Prostate gland (tissue), 2 donors: ENCODE results near the gene CHST8. TPM values are rescaled to one million over a fixed set of nuclear protein-coding genes. Genes with fewer than 3 reads are reported as not detected.

Source experiments
- DNase-seq: peaks from one replicate; pipeline ENCODE4 v3.0.0-alpha.2; 2019; ENCODE audit warnings: low spot score
- H3K27ac ChIP-seq, 2 donors: fragments of 200-600 bp; sonication (generic); 2 replicates each; pipeline ENCODE4 v1.5.1; 2017 to 2019
- H3K27me3 ChIP-seq: fragments of 200-600 bp; sonication (generic); replicated peaks from 2 replicates; pipeline ENCODE4 v1.5.1; 2019; ENCODE audit not compliant: insufficient read depth
- H3K36me3 ChIP-seq, 2 donors: fragments of 200-600 bp; sonication (generic); 1 replicate in 1 of 2; 2 replicates in 1 of 2; pipeline versions ENCODE4 v1.5.1 to v1.8.1; 2017 to 2019
- H3K4me1 ChIP-seq: fragments of 200-600 bp; sonication (generic); replicated peaks from 2 replicates; pipeline ENCODE4 v1.5.1; 2019
- H3K4me3 ChIP-seq, 2 donors: fragments of 200-600 bp; sonication (generic); 2 replicates each; pipeline ENCODE4 v1.5.1; 2017 to 2019
- H3K9me3 ChIP-seq: fragments of 200-600 bp; sonication (generic); 2 replicates; pipeline ENCODE4 v1.5.1; 2017
- POLR2A ChIP-seq: fragments of 450-650 bp; IDR thresholded peaks from one replicate; pipeline ENCODE4 v1.6.1; 2016; ENCODE audit warnings: antibody characterized with exemption, mild to moderate bottlenecking
- POLR2AphosphoS5 ChIP-seq: sonication (generic); formaldehyde crosslinking; IDR thresholded peaks from one replicate; pipeline ENCODE4 v1.6.1; 2017; ENCODE audit warnings: antibody characterized with exemption
- WGBS: methylation state at CpG from one replicate; pipeline ENCODE4 v1.1.5; 2018; 5-methylcytosine and 5-hydroxymethylcytosine counted together
- intact Hi-C: fragments of 100-400 bp; cut with DNase I; formaldehyde crosslinking; loops from one replicate; pipeline ENCODE4 v1.14.2; 2022
- total RNA-seq, 2 donors: library from RNA; depleted of rRNA; stranded (reverse); fragments of >200 nt; gene quantifications; one replicate each; pipeline ENCODE4 v1.1.0, GENCODE V29; 2016
- TF ChIP-seq, protein P1 (sequence below), 4 experiments: fragments of 200-600 bp in 2 of 4; fragments of 450-650 bp in 2 of 4; sonication (generic) in 2 of 4; IDR thresholded peaks; 1 replicate in 3 of 4; 2 replicates in 1 of 4; pipeline ENCODE4 v1.5.1; 2016 to 2019; ENCODE audit warnings: antibody characterized with exemption in 4 of 4, mild to moderate bottlenecking in 2 of 4, moderate library complexity in 2 of 4

CHST8 gene
- total RNA-seq, 2 donors from 2014 or later, result 1.3 to 2.7 TPM

DNA sequence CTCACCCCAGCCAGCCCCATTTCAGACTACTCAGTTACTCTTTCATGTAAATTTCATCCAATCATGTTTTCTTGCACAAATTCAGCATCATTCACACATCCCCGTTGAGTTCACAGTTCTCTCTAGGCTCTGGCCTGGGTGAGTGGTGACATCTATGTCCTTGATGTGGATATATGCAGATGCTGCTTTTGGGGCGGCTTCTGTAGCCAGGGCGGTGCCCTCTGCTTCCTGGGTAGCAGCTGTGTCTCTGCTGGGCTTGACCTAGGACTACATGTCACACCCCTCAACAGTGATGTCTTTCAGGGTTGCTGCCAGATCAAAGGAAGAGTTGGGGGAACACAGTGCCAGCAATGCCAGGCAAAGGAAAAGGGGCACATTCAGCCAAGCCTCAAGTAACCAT, 106.4 kb downstream of the CHST8 start:
- TF ChIP-seq, protein P1, sequence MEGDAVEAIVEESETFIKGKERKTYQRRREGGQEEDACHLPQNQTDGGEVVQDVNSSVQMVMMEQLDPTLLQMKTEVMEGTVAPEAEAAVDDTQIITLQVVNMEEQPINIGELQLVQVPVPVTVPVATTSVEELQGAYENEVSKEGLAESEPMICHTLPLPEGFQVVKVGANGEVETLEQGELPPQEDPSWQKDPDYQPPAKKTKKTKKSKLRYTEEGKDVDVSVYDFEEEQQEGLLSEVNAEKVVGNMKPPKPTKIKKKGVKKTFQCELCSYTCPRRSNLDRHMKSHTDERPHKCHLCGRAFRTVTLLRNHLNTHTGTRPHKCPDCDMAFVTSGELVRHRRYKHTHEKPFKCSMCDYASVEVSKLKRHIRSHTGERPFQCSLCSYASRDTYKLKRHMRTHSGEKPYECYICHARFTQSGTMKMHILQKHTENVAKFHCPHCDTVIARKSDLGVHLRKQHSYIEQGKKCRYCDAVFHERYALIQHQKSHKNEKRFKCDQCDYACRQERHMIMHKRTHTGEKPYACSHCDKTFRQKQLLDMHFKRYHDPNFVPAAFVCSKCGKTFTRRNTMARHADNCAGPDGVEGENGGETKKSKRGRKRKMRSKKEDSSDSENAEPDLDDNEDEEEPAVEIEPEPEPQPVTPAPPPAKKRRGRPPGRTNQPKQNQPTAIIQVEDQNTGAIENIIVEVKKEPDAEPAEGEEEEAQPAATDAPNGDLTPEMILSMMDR (IDR thresholded peaks at IDR 0.05), result no peak
- TF ChIP-seq POLR2A, result no peak
- TF ChIP-seq POLR2AphosphoS5, result no peak
- no peak for DNase-seq
- Histone ChIP-seq H3K27me3 (no peaks in the 10 kb centered on the region), H3K27ac (no peak overlapping the region), H3K4me3 (no peak overlapping the region), H3K4me1 (no peaks in the 10 kb centered on the region), H3K36me3 (no peaks in the 10 kb centered on the region), H3K9me3 (no peaks in the 10 kb centered on the region)
- 77% methylated on average over 3 of the region's 3 CpGs for WGBS
- intact Hi-C loops, result no loop called here

DNA sequence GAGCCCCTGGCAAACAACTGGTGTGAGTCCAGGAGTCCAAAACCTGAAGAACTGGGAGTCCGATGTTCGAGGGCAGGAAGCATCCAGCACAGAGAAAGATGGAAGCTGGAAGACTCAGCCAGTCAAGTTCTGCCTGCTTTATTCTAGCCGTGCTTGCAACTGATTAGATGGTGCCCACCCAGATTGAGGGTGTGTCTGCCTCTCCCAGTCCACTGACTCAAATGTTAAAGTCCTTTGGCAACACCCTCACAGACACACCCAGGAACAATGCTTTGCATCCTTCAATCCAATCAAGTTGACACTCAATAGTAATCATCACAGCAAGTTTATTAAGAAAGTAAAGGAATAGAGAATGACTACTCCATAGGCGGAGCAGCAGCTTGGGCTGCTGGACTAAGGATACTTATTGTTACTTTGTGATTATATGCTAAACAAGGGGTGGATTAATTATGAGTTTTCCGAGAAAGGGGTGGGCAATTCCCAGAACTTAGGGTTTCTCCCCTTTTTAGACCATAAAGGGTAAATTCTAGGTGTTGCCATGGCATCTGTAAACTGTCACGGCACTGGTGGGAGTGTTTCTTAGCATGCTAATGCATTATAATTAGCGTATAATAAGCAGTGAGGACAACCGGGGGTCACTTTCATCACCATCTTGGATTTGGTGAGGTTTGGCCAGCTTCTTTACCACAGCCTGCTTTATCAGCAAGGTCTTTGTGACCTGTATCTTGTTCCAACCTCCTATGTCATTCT, 109.3 kb downstream of the CHST8 start:
- Histone ChIP-seq H3K4me1 (no peaks in the 10 kb centered on the region), H3K36me3 (no peaks in the 10 kb centered on the region), H3K9me3 (no peaks in the 10 kb centered on the region), H3K27ac (no peak overlapping the region), H3K27me3 (no peaks in the 10 kb centered on the region), H3K4me3 (no peak overlapping the region)
- intact Hi-C loops, result no loop called here
- TF ChIP-seq, protein P1 (IDR thresholded peaks at IDR 0.05), result no peak
- TF ChIP-seq POLR2AphosphoS5, result no peak
- TF ChIP-seq POLR2A, result no peak
- DNase-seq, result no peak
- 87% methylated on average over 8 of the region's 8 CpGs for WGBS

DNA sequence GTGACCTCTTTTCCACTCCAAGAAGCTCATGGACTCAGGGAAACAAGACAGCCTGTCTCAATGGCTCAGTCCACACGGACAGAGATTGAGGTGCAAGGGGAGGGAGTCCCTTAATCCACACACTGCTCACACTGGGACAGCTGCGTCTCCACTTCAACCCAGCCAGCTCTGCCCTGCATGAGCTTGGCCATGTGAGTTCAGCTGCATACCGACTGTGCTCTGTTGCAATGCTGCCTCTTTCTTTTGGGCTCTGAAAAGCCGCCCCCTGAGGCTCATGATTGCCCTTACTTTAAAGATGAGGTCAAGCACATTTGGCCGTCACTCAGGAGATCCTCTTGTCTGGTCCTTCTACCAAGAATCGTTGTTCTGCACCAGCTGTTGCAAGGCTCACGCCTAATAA, 110.1 kb downstream of the CHST8 start:
- no peak for DNase-seq
- 71% methylated on average over 7 of the region's 7 CpGs for WGBS
- Histone ChIP-seq H3K4me3 (no peak overlapping the region), H3K9me3 (no peaks in the 10 kb centered on the region), H3K27me3 (no peaks in the 10 kb centered on the region), H3K27ac (no peak overlapping the region), H3K36me3 (no peaks in the 10 kb centered on the region), H3K4me1 (no peaks in the 10 kb centered on the region)
- intact Hi-C loops, result no loop called here
- TF ChIP-seq POLR2A (no peak), POLR2AphosphoS5 (no peak)
- TF ChIP-seq, protein P1 (IDR thresholded peaks at IDR 0.05), result no peak

DNA sequence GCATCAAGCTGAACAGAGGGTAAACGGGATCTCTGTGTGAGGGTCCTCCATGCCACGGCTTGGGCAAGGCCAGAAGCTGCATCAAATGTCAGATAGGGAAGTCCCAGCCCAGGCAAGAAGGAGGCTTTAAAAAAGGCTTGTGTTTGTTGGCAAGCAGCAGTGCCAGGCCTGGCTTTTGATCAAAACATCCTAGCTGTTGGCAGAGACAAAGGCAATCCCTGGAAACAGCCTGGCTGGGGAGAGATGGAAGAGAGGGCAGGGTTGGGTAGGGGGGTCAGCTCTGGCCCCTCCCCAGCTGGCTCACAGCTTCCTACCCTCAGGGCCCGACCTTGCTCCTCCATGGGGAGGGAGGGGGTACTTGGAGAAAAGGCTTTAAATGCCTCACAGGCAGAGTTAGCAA, 113.2 kb downstream of the CHST8 start:
- H3K4me1 ChIP-seq, result no peaks in the 10 kb centered on the region
- no peak overlapping the region for H3K4me3 ChIP-seq
- H3K9me3 ChIP-seq, result no peaks in the 10 kb centered on the region
- H3K36me3 ChIP-seq, result no peaks in the 10 kb centered on the region
- intact Hi-C loops, result no loop called here
- no peak for TF ChIP-seq POLR2AphosphoS5
- TF ChIP-seq, protein P1 (IDR thresholded peaks at IDR 0.05), result no peak
- peak; percentile 36 for DNase-seq
- 11% methylated on average over 3 of the region's 3 CpGs for WGBS
- no peaks in the 10 kb centered on the region for H3K27me3 ChIP-seq
- H3K27ac ChIP-seq, result no peak overlapping the region

DNA sequence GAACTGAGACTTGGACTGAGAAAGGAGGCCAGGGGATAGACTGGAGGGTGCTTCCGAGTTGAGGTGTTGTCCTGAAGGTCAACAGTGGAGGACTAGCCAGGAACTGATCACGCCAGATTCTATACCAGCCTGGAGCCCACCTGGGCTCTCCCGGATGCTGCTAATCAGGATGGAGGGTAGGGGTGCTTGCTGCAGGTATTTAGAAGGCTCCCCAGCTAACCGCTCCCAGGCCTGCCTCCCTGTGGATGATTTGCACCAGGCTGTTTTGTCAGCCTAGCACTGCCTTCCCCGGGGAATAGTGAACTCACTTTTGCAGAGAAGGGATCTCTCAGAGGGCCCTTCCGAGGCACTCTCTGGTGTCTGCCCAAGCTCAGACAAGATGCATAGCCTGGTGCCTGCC, 114.4 kb downstream of the CHST8 start:
- 72% methylated on average over 6 of the region's 6 CpGs for WGBS
- Histone ChIP-seq H3K4me1 (no peaks in the 10 kb centered on the region), H3K4me3 (no peak overlapping the region), H3K27ac (no peak overlapping the region), H3K27me3 (no peaks in the 10 kb centered on the region), H3K36me3 (no peaks in the 10 kb centered on the region), H3K9me3 (no peaks in the 10 kb centered on the region)
- TF ChIP-seq, protein P1 (IDR thresholded peaks at IDR 0.05), result no peak
- TF ChIP-seq POLR2AphosphoS5 (no peak), POLR2A (no peak)
- DNase-seq, result no peak
- intact Hi-C loops, result no loop called here
